Neuronal stem cell (in vitro differentiated cells): ENCODE measurements around the gene ACKR1.

Experiments
- DNase-seq: peaks from one replicate; pipeline ENCODE4 v3.0.0-alpha.2; 2013; ENCODE audit warnings: low spot score
- H2AFZ ChIP-seq: one replicate; pipeline ENCODE4 v1.6.1; 2013; ENCODE audit warnings: mild to moderate bottlenecking, low read length, inconsistent platforms
- H2AK5ac ChIP-seq: 2 replicates; pipeline ENCODE4 v1.6.1; 2013; ENCODE audit warnings: low read depth, mild to moderate bottlenecking, inconsistent platforms, low read length, moderate library complexity, mixed read lengths
- H2BK120ac ChIP-seq: 2 replicates; pipeline ENCODE4 v1.6.1; 2013; ENCODE audit warnings: low read depth, mild to moderate bottlenecking, inconsistent platforms, low read length, moderate library complexity, mixed read lengths
- H2BK12ac ChIP-seq: one replicate; pipeline ENCODE4 v1.6.1; 2013; ENCODE audit warnings: low read length, inconsistent platforms
- H2BK15ac ChIP-seq: 2 replicates; pipeline ENCODE4 v1.6.1; 2013; ENCODE audit warnings: mild to moderate bottlenecking, low read length, inconsistent platforms, mixed read lengths
- H2BK5ac ChIP-seq: one replicate; pipeline ENCODE4 v1.6.1; 2013; ENCODE audit warnings: inconsistent platforms, mild to moderate bottlenecking, low read length, moderate library complexity
- H3K14ac ChIP-seq: one replicate; pipeline ENCODE4 v1.6.1; 2013; ENCODE audit warnings: low read length, inconsistent platforms
- H3K18ac ChIP-seq: 2 replicates; pipeline ENCODE4 v1.6.1; 2013; ENCODE audit warnings: low read length, inconsistent platforms
- H3K23ac ChIP-seq: 2 replicates; pipeline ENCODE4 v1.6.1; 2013; ENCODE audit warnings: low read depth, mild to moderate bottlenecking, mixed read lengths, low read length, inconsistent platforms; ENCODE audit not compliant: poor library complexity
- H3K27ac ChIP-seq: replicated peaks from 3 replicates; pipeline ENCODE4 v1.5.1; 2013; ENCODE audit warnings: low read length, inconsistent platforms
- H3K27me3 ChIP-seq, 3 experiments: 2 replicates each; pipeline ENCODE4 v1.6.1; 2013; ENCODE audit warnings: low read length in 3 of 3, mild to moderate bottlenecking in 2 of 3, inconsistent platforms in 1 of 3, low read depth in 1 of 3, mixed read lengths in 1 of 3, moderate library complexity in 1 of 3; ENCODE audit not compliant: control insufficient read depth in 3 of 3, insufficient read depth in 3 of 3
- H3K36me3 ChIP-seq, 2 donors: replicated peaks in 1 of 2; 2 replicates each; pipeline ENCODE4 v1.6.1; 2013; ENCODE audit warnings: low read length in 2 of 2; ENCODE audit not compliant: control insufficient read depth in 2 of 2, insufficient read depth in 2 of 2
- H3K4ac ChIP-seq: 2 replicates; pipeline ENCODE4 v1.6.1; 2013; ENCODE audit warnings: inconsistent platforms, mild to moderate bottlenecking, low read length, moderate library complexity
- H3K4me1 ChIP-seq, 2 donors: 1 replicate in 1 of 2; 2 replicates in 1 of 2; pipeline ENCODE4 v1.6.1; 2013; ENCODE audit warnings: low read length in 2 of 2, low read depth in 1 of 2; ENCODE audit not compliant: control insufficient read depth in 2 of 2, insufficient read depth in 1 of 2
- H3K4me2 ChIP-seq: one replicate; pipeline ENCODE4 v1.6.1; 2013; ENCODE audit warnings: mild to moderate bottlenecking, low read length, inconsistent platforms; ENCODE audit not compliant: insufficient read depth, poor library complexity, severe bottlenecking
- H3K4me3 ChIP-seq, 2 donors: 2 replicates each; pipeline ENCODE4 v1.5.1; 2013; ENCODE audit warnings: low read length in 2 of 2, mild to moderate bottlenecking in 2 of 2, inconsistent platforms in 1 of 2, moderate library complexity in 1 of 2
- H3K79me1 ChIP-seq: one replicate; pipeline ENCODE4 v1.6.1; 2013; ENCODE audit warnings: low read depth, mild to moderate bottlenecking, inconsistent platforms, low read length, moderate library complexity
- H3K9ac ChIP-seq: one replicate; pipeline ENCODE4 v1.6.1; 2013; ENCODE audit warnings: mild to moderate bottlenecking, low read depth, low read length, inconsistent platforms; ENCODE audit not compliant: poor library complexity
- H3K9me3 ChIP-seq, 2 donors: replicated peaks in 1 of 2; 2 replicates each; pipeline versions ENCODE3 to v1.6.1; 2013; ENCODE audit warnings: low read length in 2 of 2, mild to moderate bottlenecking in 2 of 2, inconsistent platforms in 1 of 2, low read depth in 1 of 2, mixed read lengths in 1 of 2, moderate library complexity in 1 of 2; ENCODE audit not compliant: control insufficient read depth in 2 of 2, insufficient read depth in 1 of 2
- H4K8ac ChIP-seq: one replicate; pipeline ENCODE4 v1.6.1; 2013; ENCODE audit warnings: low read depth, mild to moderate bottlenecking, inconsistent platforms, low read length, moderate library complexity
- H4K91ac ChIP-seq: one replicate; pipeline ENCODE4 v1.6.1; 2013; ENCODE audit warnings: low read length, low read depth, mild to moderate bottlenecking, inconsistent platforms; ENCODE audit not compliant: poor library complexity
- WGBS, 2 donors: extraction: QIAGEN DNeasy Blood & Tissue Kit; methylation state at CpG; one replicate each; pipeline ENCODE4 v1.1.7; 2013; ENCODE audit warnings: missing lambda C conversion rate in 2 of 2, mixed read lengths in 1 of 2; ENCODE audit not compliant: insufficient read length in 2 of 2, insufficient replicate concordance in 1 of 2; ENCODE audit errors: extremely low coverage in 2 of 2; 5-methylcytosine and 5-hydroxymethylcytosine counted together

The ACKR1 gene

GRCh38 chr1:159171254-159171687 is 33.4 kb upstream of the ACKR1 start, which contains the start of gene CADM3:
Gene CADM3, plus strand, starts transcription at chr1:159171615. Its CDS starts 151 bp downstream, at chr1:159171766.
- peak; percentile 61 for DNase-seq
- Histone ChIP-seq H4K91ac (no peak within 1 kb of the TSS), H2BK12ac (no peak within 1 kb of the TSS), H2AK5ac (no peak within 1 kb of the TSS), H2BK5ac (no peak within 1 kb of the TSS), H3K79me1 (peaks cover 3% of the 10 kb centered on the region), H4K8ac (peak within 1 kb of the TSS; percentile 57), H2BK15ac (no peak within 1 kb of the TSS), H2BK120ac (no peak within 1 kb of the TSS), H3K27ac (no peak within 1 kb of the TSS), H3K4me2 (peak within 1 kb of the TSS; percentile 95), H3K4me3 (peak within 1 kb of the TSS; percentile 65 to 89), H3K14ac (no peak within 1 kb of the TSS), H3K18ac (peak within 1 kb of the TSS; percentile 84), H3K4ac (no peak within 1 kb of the TSS), H3K23ac (peak within 1 kb of the TSS; percentile 76), H3K9ac (peak within 1 kb of the TSS; percentile 90), H2AFZ (peak within 1 kb of the TSS; percentile 88), H3K27me3 (peaks cover 0 to 13% (median 0%) of the 10 kb centered on the region in 3 experiments), H3K9me3 (no peaks in the 10 kb centered on the region), H3K36me3 (no peaks in the 10 kb centered on the region), H3K4me1 (peaks cover 8 to 11% of the 10 kb centered on the region in 2 donors)
- WGBS, 2 donors = no CpG with 5 or more reads among the region's 29 CpGs

- no peaks in the 10 kb centered on the region for H3K9me3 ChIP-seq
- peaks cover 8 to 11% of the 10 kb centered on the region in 2 donors for H3K4me1 ChIP-seq
- no peaks in the 10 kb centered on the region for H3K36me3 ChIP-seq
- no peak overlapping the region for H4K91ac ChIP-seq
- no peak overlapping the region for H2BK12ac ChIP-seq
- H4K8ac ChIP-seq = no peak overlapping the region
- H3K27me3 ChIP-seq = peaks cover 0 to 13% (median 0%) of the 10 kb centered on the region in 3 experiments
- no peak overlapping the region for H3K14ac ChIP-seq
- H3K18ac ChIP-seq = peak overlapping the region; percentile 84
- peak overlapping the region; percentile 88 for H2AFZ ChIP-seq
- no peak overlapping the region for H2BK15ac ChIP-seq
- no CpG with 5 or more reads among the region's 49 CpGs for WGBS, 2 donors
- H2BK5ac ChIP-seq = no peak overlapping the region
- H3K4me3 ChIP-seq = peak overlapping the region; percentile 65 to 89
- peaks cover 3% of the 10 kb centered on the region for H3K79me1 ChIP-seq
- H3K27ac ChIP-seq = no peak overlapping the region
- H3K4ac ChIP-seq = no peak overlapping the region
- peak overlapping the region; percentile 90 for H3K9ac ChIP-seq
- H2BK120ac ChIP-seq = no peak overlapping the region
- peak; percentile 54 for DNase-seq
- no peak overlapping the region for H2AK5ac ChIP-seq
- peak overlapping the region; percentile 95 for H3K4me2 ChIP-seq
- peak overlapping the region; percentile 76 for H3K23ac ChIP-seq
These were observed 32.8 kb upstream of the ACKR1 start for GRCh38 chr1:159171688-159172501.

GRCh38 chr1:159172614-159173291 is 31.9 kb upstream of the ACKR1 start:
- H2BK120ac ChIP-seq = no peak overlapping the region
- no peak overlapping the region for H2BK15ac ChIP-seq
- no peak overlapping the region for H3K9ac ChIP-seq
- H3K23ac ChIP-seq = no peak overlapping the region
- H3K4me1 ChIP-seq = peaks cover 8 to 11% of the 10 kb centered on the region in 2 donors
- H3K36me3 ChIP-seq = no peaks in the 10 kb centered on the region
- peaks cover 0 to 13% (median 0%) of the 10 kb centered on the region in 3 experiments for H3K27me3 ChIP-seq
- H2BK5ac ChIP-seq = no peak overlapping the region
- H2AFZ ChIP-seq = peak overlapping the region; percentile 88
- H3K18ac ChIP-seq = no peak overlapping the region
- no peaks in the 10 kb centered on the region for H3K9me3 ChIP-seq
- no CpG with 5 or more reads among the region's 17 CpGs for WGBS, 2 donors
- peaks cover 3% of the 10 kb centered on the region for H3K79me1 ChIP-seq
- no peak overlapping the region for H2AK5ac ChIP-seq
- peak overlapping the region; percentile 65 to 89 for H3K4me3 ChIP-seq
- H3K4ac ChIP-seq = no peak overlapping the region
- H4K8ac ChIP-seq = no peak overlapping the region
- DNase-seq = no peak
- no peak overlapping the region for H2BK12ac ChIP-seq
- H3K4me2 ChIP-seq = peak overlapping the region; percentile 95
- no peak overlapping the region for H4K91ac ChIP-seq
- no peak overlapping the region for H3K27ac ChIP-seq
- no peak overlapping the region for H3K14ac ChIP-seq

DNA sequence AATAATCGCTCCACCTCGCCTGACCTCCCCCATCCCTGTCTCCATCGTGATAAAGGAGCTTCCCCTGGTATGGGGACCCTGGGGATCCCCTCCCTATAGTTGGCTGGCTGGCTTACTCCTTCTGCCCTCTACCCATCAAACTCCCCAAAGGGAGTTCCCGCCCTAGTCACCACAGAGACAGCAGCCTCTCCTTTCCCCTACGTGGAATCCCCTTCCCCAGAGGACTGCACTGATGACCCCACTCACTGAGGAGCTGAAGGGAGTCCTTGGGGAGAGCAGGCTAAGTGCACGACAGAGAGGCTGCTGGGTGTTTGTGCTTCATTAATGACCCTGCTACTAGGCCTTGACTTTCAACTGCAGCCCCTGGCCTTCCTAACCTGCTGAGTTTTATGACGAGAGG is 31.4 kb upstream of the ACKR1 start:
- Histone ChIP-seq H4K91ac (no peak overlapping the region), H3K4me3 (no peak overlapping the region), H3K79me1 (peaks cover 3% of the 10 kb centered on the region), H3K9me3 (no peaks in the 10 kb centered on the region), H4K8ac (no peak overlapping the region), H2BK5ac (no peak overlapping the region), H2BK120ac (no peak overlapping the region), H3K4me2 (no peak overlapping the region), H3K4me1 (peaks cover 8 to 11% of the 10 kb centered on the region in 2 donors), H3K27ac (no peak overlapping the region), H2AK5ac (no peak overlapping the region), H3K9ac (no peak overlapping the region), H3K27me3 (peaks cover 0 to 13% (median 0%) of the 10 kb centered on the region in 3 experiments), H3K23ac (no peak overlapping the region), H2BK12ac (no peak overlapping the region), H2AFZ (no peak overlapping the region), H3K4ac (no peak overlapping the region), H3K18ac (peak overlapping the region; percentile 12), H3K14ac (no peak overlapping the region), H2BK15ac (no peak overlapping the region), H3K36me3 (no peaks in the 10 kb centered on the region)
- DNase-seq = no peak
- no CpG with 5 or more reads among the region's 7 CpGs for WGBS, 2 donors
